Measurements from ENCODE around the gene ETV6.

The ETV6 gene

DNA sequence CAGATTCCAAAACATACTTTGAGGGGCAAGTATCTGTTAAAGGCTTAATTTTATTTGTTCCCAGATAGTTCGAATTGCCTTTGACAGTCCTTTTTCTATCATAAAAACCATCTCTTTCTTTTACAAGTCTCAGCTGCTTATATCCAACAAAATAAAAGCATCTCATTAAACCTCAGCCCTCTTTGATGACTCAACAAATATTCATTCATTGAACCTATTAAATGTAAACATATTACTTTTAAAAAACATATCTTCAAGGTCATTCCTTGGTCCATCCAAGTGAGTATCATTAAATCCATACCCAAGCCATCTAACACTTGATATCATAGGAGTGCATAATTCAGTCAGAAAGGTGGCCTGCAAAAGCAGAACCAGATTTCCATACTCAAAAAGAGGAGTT, 266.6 kb downstream of the ETV6 start:
- no peak overlapping the region for H3K9ac ChIP-seq (ENCODE audit: low read depth, low read length, poor library complexity, severe bottlenecking)
- no peaks in the 10 kb centered on the region for H3F3A ChIP-seq (ENCODE audit: low read depth)
- H3K9me2 ChIP-seq (replicated peaks; ENCODE audit: low read depth, low read length) = no peaks in the 10 kb centered on the region
- TF ChIP-seq EZH2phosphoT487 (IDR thresholded peaks at IDR 0.05; ENCODE audit: borderline replicate concordance) = no peak
- TF ChIP-seq CTCF (conservative IDR thresholded peaks at IDR 0.05; ENCODE audit: low read length) = no peak
- H4K20me1 ChIP-seq (ENCODE audit: insufficient read depth, low read length, poor library complexity, severe bottlenecking) = no peaks in the 10 kb centered on the region
- no peaks in the 10 kb centered on the region for H3K79me2 ChIP-seq (ENCODE audit: insufficient read depth, low read length)
- no peaks in the 10 kb centered on the region for H3K9me3 ChIP-seq (ENCODE audit: insufficient read depth, low read depth, low read length)
- H3K4me2 ChIP-seq (ENCODE audit: low read depth, low read length, poor library complexity, severe bottlenecking) = no peak overlapping the region
- H3K27me3 ChIP-seq (ENCODE audit: insufficient read depth, low read length, poor library complexity, severe bottlenecking) = no peaks in the 10 kb centered on the region
- H3K4me1 ChIP-seq (ENCODE audit: insufficient read depth, low read length, poor library complexity, severe bottlenecking) = no peaks in the 10 kb centered on the region
- no peak overlapping the region for H2AFZ ChIP-seq (ENCODE audit: low read length)
- H3K36me3 ChIP-seq (ENCODE audit: insufficient read depth, low read length) = no peaks in the 10 kb centered on the region
- no peak overlapping the region for H3K4me3 ChIP-seq (ENCODE audit: low read length, poor library complexity, severe bottlenecking)

DNA sequence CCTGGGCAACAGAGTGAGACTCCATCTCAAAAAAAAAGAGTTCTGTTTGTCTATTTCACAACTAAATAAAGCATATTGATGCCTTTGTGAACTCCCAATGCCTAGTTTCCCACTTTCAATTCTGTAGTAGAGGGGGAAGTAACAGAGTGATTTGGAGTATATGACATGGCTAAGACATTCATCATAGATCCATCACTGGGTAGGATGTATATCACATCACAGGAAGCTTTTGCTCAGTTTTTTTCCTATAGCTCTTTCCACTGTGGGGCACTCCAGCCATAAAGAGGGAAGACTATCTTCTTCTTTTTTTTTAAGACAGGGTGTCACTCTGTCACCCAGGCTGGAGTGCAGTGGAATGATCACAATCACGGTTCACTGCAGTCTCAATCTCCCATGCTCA, 267.3 kb downstream of the ETV6 start:
- no peaks in the 10 kb centered on the region for H3K9me3 ChIP-seq (ENCODE audit: insufficient read depth, low read depth, low read length)
- H3K79me2 ChIP-seq (ENCODE audit: insufficient read depth, low read length) = no peaks in the 10 kb centered on the region
- no peak overlapping the region for H3K4me3 ChIP-seq (ENCODE audit: low read length, poor library complexity, severe bottlenecking)
- H3K36me3 ChIP-seq (ENCODE audit: insufficient read depth, low read length) = no peaks in the 10 kb centered on the region
- no peak overlapping the region for H2AFZ ChIP-seq (ENCODE audit: low read length)
- no peak overlapping the region for H3K4me2 ChIP-seq (ENCODE audit: low read depth, low read length, poor library complexity, severe bottlenecking)
- H3K4me1 ChIP-seq (ENCODE audit: insufficient read depth, low read length, poor library complexity, severe bottlenecking) = no peaks in the 10 kb centered on the region
- no peaks in the 10 kb centered on the region for H4K20me1 ChIP-seq (ENCODE audit: insufficient read depth, low read length, poor library complexity, severe bottlenecking)
- H3K9me2 ChIP-seq (replicated peaks; ENCODE audit: low read depth, low read length) = no peaks in the 10 kb centered on the region
- H3K9ac ChIP-seq (ENCODE audit: low read depth, low read length, poor library complexity, severe bottlenecking) = no peak overlapping the region
- TF ChIP-seq CTCF (conservative IDR thresholded peaks at IDR 0.05; ENCODE audit: low read length) = no peak
- no peak for TF ChIP-seq EZH2phosphoT487 (IDR thresholded peaks at IDR 0.05; ENCODE audit: borderline replicate concordance)
- no peaks in the 10 kb centered on the region for H3K27me3 ChIP-seq (ENCODE audit: insufficient read depth, low read length, poor library complexity, severe bottlenecking)
- H3F3A ChIP-seq (ENCODE audit: low read depth) = no peaks in the 10 kb centered on the region

- Histone ChIP-seq H3K79me2 (ENCODE audit: insufficient read depth, low read length) (no peaks in the 10 kb centered on the region), H3K9me3 (ENCODE audit: insufficient read depth, low read depth, low read length) (no peaks in the 10 kb centered on the region), H3K9me2 (replicated peaks; ENCODE audit: low read depth, low read length) (no peaks in the 10 kb centered on the region), H3K4me2 (ENCODE audit: low read depth, low read length, poor library complexity, severe bottlenecking) (no peak overlapping the region), H3F3A (ENCODE audit: low read depth) (no peaks in the 10 kb centered on the region), H3K27me3 (ENCODE audit: insufficient read depth, low read length, poor library complexity, severe bottlenecking) (no peaks in the 10 kb centered on the region), H4K20me1 (ENCODE audit: insufficient read depth, low read length, poor library complexity, severe bottlenecking) (no peaks in the 10 kb centered on the region), H3K36me3 (ENCODE audit: insufficient read depth, low read length) (no peaks in the 10 kb centered on the region), H3K9ac (ENCODE audit: low read depth, low read length, poor library complexity, severe bottlenecking) (no peak overlapping the region), H3K4me3 (ENCODE audit: low read length, poor library complexity, severe bottlenecking) (no peak overlapping the region), H3K4me1 (ENCODE audit: insufficient read depth, low read length, poor library complexity, severe bottlenecking) (no peaks in the 10 kb centered on the region), H2AFZ (ENCODE audit: low read length) (no peak overlapping the region)
- TF ChIP-seq EZH2phosphoT487 (IDR thresholded peaks at IDR 0.05; ENCODE audit: borderline replicate concordance) = no peak
Measured at GRCh38 chr12:11917501-11917900, 268.0 kb downstream of the ETV6 start.

- TF ChIP-seq CTCF (conservative IDR thresholded peaks at IDR 0.05; ENCODE audit: low read length) = no peak
- TF ChIP-seq EZH2phosphoT487 (IDR thresholded peaks at IDR 0.05; ENCODE audit: borderline replicate concordance) = no peak
- no peak overlapping the region for H3K9ac ChIP-seq (ENCODE audit: low read depth, low read length, poor library complexity, severe bottlenecking)
- no peaks in the 10 kb centered on the region for H3K4me1 ChIP-seq (ENCODE audit: insufficient read depth, low read length, poor library complexity, severe bottlenecking)
Measured at GRCh38 chr12:11920231-11920630, 270.8 kb downstream of the ETV6 start.

More at GRCh38 chr12:11920231-11920630, 270.8 kb downstream of the ETV6 start:
- Histone ChIP-seq H3K4me3 (ENCODE audit: low read length, poor library complexity, severe bottlenecking) (no peak overlapping the region), H3K79me2 (ENCODE audit: insufficient read depth, low read length) (no peaks in the 10 kb centered on the region), H3F3A (ENCODE audit: low read depth) (no peaks in the 10 kb centered on the region), H3K36me3 (ENCODE audit: insufficient read depth, low read length) (no peaks in the 10 kb centered on the region), H3K27me3 (ENCODE audit: insufficient read depth, low read length, poor library complexity, severe bottlenecking) (no peaks in the 10 kb centered on the region), H4K20me1 (ENCODE audit: insufficient read depth, low read length, poor library complexity, severe bottlenecking) (no peaks in the 10 kb centered on the region), H2AFZ (ENCODE audit: low read length) (no peak overlapping the region), H3K4me2 (ENCODE audit: low read depth, low read length, poor library complexity, severe bottlenecking) (no peak overlapping the region), H3K9me2 (replicated peaks; ENCODE audit: low read depth, low read length) (no peaks in the 10 kb centered on the region), H3K9me3 (ENCODE audit: insufficient read depth, low read depth, low read length) (no peaks in the 10 kb centered on the region)
